HG03064 (cell line): ENCODE measurements around the gene STAP2.
A peak's percentile ranks its signal among the peaks of the same experiment; 100 is the strongest.
"Not testable (repeated sequence)": the region's sequence is repeated elsewhere in the genome, so short reads cannot be mapped to it uniquely, and the experiment has no call there.

Experiments used
- ATAC-seq: cut with Tn5 transposase; IDR thresholded peaks from one replicate; pipeline ENCODE4 v1.9.1; 2021; ENCODE audit warnings: low read depth; ENCODE audit not compliant: unreplicated experiment

STAP2 gene

DNA sequence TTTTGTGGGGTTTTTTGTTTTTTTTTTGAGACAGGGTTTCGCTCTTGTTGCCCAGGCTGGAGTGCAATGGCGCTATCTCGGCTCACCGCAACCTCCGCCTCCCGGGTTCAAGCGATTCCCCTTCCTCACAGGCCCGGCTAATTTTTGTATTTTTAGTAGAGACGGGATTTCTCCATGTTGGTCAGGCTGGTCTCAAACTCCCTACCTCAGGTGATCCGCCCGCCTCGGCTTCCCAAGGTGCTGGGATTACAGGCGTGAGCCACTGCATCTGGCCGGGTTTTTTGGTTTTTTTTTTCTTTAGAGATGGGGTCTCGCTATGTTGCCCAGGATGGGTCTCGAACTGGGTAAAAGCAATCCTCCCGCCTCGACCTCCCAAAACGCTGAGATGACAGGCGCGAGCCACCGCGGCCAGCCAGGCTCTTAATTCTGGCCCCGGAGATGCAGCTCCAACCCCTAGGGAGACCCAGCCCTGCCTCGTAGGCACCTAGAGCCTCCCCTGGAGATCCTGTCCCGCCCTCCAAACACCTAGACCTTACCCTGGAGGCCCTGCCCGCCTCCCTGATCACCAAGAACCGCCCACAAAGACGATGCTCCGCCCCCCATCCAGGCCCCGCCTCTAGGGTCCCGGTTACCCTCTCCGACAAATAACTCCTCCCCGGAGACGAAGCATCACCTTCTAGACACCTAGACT is 9.5 kb downstream of the STAP2 start:
- ATAC-seq = not testable (repeated sequence)

GRCh38 chr19:4328243-4328990 is 10.2 kb downstream of the STAP2 start:
- ATAC-seq = peak; percentile 65

DNA sequence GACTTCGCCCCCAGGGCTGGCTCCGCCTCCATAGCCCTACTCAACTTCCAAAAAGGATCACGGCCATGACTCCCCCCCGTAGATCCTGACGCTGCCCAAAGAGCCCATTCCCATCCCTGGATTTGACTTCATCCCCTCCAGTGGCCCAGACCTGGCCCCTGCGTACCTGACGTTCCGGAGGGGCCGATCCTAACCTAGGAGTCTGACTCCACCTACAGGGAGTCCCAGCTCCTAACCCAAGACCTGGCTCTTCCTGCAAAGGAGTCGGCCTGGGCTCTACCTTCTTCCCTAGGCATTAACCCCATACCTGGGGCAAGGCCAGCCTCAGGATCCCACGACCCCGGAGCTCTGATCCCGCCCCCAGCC is 10.8 kb downstream of the STAP2 start:
- no peak for ATAC-seq

- no peak for ATAC-seq
These were observed 11.3 kb downstream of the STAP2 start for GRCh38 chr19:4327252-4327876.

DNA sequence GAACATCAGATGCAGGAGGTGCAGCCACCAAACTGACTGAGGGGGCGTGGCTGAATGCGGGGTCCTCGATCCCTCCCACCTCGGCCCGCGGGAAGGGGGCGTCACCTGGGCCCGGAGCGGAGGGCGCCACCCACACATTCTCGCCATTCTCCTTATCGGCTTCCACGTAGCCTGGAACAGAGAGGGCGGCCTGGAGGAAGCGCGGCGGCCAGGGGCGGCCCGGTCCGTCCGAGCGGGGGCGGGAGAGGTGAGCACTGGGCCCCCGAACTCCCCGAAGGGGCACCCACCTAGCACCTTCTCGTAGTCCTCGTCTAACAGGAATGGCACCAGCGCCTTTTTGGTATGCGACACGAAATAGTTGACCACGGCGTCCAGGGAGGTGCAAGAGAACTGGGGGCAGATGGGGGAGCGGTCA is 11.8 kb downstream of the STAP2 start:
- no peak for ATAC-seq

- ATAC-seq = no peak
These were observed 12.3 kb downstream of the STAP2 start for GRCh38 chr19:4326215-4326836.

GRCh38 chr19:4324228-4324627 is 14.4 kb downstream of the STAP2 start:
- ATAC-seq = no peak

DNA sequence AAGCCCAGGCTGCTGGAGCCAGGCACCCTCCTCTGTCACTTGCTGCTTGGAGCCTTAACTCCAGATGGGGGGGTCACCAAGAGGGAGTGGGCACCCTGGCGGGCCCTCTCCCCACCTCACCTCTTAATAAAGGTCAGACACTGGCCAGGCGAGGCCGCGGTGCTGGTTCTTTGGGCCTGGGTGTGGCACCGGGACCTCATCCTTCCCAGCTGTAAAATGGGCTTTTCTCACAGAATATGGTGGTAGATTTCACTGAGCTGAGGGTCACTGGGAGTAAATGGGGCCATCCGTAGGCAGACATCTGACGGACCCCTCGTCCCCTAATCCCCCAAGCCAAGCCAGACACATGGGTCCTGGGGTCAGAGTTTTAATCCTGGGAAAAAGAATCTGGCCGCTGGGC is 14.9 kb downstream of the STAP2 start:
- no peak for ATAC-seq

DNA sequence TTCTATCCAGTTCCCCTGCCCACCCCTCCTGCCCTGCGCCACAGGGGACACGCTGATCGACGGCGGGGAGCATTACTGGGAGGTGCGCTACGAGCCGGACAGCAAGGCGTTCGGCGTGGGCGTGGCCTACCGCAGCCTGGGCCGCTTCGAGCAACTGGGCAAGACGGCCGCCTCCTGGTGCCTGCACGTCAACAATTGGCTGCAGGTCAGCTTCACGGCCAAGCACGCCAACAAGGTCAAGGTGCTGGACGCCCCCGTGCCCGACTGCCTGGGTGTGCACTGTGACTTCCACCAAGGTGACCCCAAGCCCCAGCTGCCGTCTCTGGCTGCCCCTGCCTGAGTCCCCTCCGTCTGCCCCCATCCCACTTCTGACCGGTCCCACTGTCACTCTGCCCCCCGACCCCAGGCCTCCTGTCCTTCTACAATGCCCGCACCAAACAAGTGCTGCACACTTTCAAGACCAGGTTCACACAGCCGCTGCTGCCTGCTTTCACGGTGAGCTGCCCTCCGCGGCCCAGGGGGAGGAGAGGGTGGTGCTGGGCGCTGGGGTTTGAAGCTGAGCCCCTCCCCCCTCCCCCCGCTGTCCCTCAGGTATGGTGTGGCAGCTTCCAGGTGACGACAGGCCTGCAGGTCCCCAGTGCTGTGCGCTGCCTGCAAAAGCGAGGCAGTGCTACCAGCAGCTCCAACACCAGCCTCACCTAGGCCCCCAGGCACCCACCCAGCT is 15.5 kb downstream of the STAP2 start:
- no peak for ATAC-seq

DNA sequence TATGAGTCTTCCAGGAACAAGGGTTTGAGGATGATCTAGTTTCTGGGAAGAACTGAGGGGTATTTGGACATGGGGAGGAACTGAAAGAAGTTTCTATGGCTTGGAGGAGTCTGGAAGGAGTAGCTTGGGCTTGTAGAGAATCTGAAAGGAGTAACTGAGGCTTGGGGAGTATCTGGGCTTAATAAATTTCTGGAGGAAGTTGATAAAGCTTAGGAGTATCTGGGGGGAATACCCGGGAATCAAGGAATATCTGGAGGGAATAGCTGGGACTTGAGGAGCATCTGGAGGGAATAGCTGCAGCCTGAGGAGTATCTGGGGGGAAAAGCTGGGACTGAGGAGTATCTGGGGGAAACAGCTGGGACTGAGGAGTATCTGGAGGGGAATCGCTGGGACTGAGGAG is 18.2 kb downstream of the STAP2 start:
- no peak for ATAC-seq

DNA sequence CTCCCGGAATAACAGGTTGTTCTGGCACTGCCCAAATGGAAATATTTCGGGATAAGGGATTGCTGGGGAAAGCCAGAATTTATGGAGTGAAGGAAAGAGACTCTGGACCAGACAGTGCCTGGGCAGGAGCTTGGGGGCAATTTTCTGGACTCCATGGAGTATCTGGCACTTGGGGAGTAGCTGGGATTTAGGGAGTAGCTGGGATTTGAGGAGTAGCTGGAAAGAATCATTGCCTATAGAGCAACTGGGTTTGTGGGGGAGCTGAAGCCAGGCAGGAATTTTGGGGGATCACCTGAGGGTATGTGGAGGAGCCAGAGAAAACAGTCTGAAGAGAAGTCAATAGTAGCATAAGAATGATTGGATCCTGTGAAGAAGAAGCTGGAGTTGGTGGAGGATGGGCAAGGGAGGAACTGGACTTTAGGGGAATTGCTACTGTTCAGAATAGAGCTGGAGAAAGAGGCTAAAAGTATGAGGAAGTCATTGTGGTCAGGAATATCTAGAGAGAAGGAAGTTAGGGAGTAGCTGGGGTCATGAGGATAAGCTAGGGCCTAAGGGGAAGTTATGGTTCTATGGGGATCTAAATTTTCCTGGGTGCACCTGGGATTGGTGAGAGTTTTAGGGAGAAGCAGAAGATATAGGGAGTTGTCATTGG is 19.4 kb downstream of the STAP2 start:
- no peak for ATAC-seq

- ATAC-seq = no peak
These were observed 20.2 kb downstream of the STAP2 start for GRCh38 chr19:4318460-4318859.

- no peak for ATAC-seq
These were observed 21.7 kb downstream of the STAP2 start for GRCh38 chr19:4316956-4317355.

DNA sequence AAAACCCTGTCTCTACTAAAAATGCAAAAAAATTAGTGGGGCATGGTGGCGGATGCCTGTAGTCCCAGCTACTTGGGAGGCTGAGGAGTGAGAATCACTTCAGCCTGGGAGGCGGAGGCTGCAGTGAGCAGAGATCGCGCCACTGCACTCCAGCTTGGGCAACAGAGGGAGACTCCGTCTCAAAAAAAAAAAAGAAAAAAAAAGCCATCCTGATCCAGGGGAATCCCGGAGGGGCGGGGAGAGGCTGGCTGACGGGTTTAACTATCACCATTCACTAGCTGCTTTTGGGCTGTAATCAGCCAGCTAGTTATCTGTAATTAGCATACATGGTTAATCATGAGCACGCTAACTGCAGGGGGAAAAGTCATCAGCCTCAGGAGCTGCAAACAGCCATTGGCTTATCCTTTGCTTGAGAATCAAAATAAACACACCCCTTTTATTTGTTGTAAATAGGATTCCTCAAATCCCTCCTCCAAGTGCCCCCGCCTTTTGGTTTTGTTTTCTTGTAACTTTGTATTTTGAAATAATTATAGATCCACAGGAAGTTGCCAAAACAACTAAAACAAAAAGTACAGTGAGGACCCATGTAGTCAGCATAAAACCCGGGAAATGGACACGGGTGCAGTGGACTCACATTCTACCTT is 24.7 kb downstream of the STAP2 start:
- ATAC-seq = no peak

- ATAC-seq = no peak
These were observed 28.1 kb downstream of the STAP2 start for GRCh38 chr19:4310247-4311121.

DNA sequence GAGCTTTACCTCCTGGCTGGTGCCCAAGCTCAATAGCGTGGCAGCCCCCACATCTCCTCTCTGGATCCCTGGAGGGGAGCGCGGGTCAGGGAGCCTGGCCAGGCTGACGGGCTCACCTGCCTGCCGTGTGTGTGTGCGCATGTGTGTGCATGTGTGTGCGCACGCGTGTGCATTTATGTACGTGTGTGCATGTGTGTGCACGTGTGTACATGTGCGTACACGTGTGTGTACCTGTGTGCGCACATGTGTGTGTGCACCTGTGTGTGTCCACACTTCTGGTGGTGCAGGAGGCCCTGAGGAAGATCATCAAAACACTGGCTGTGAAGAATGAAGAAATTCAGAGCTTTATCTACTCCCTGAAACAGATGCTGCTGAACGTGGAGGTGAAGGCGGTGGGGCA is 33.0 kb downstream of the STAP2 start:
- ATAC-seq = no peak

DNA sequence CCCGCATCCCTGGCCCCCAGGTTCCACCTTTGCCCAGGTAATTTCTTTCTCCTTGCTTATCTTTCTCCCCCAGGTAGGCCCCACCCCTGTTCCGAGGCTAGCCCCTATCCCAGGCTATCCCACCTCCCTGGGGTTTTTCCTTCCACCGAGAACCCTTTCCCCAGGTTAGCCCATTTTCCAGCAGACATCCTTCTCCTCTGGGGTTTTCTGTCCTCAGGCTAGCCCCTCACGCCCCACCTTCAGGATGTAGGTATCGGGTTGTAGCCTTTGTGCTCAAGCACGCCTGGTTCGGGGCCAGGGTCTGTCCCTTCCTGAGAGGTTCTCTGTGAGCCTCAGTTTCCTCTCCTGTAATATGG is 33.4 kb downstream of the STAP2 start:
- ATAC-seq = no peak

GRCh38 chr19:4304538-4305256 is 33.9 kb downstream of the STAP2 start, which contains the start of gene FSD1:
TSS of gene FSD1 (plus strand) at chr19:4304598. CDS start at chr19:4304747, 149 bp downstream.
- no peak for ATAC-seq
